LNCaP clone FGC (cell line): ENCODE data around the gene BTBD9.

Source experiments
- DNase-seq: peaks from one replicate; pipeline ENCODE4 v3.0.0-alpha.2; 2011; ENCODE audit warnings: low read depth
- H3K4me3 ChIP-seq: 2 replicates; pipeline ENCODE4 v1.5.1; 2011; ENCODE audit warnings: mild to moderate bottlenecking, low read depth, low read length, control low read depth
- CTCF ChIP-seq: IDR thresholded peaks from 2 replicates; pipeline ENCODE4 v1.5.1; 2012; ENCODE audit warnings: mild to moderate bottlenecking; ENCODE audit not compliant: control insufficient read depth, insufficient read depth; ENCODE audit errors: extremely low read depth

BTBD9 gene

GRCh38 chr6:38214159-38214558 lies 425.6 kb downstream of the BTBD9 start:
- DNase-seq: no peak
- no peak overlapping the region for H3K4me3 ChIP-seq
- no peak for TF ChIP-seq CTCF

- TF ChIP-seq CTCF: no peak
- no peak for DNase-seq
- no peak overlapping the region for H3K4me3 ChIP-seq
These were observed 426.5 kb downstream of the BTBD9 start for GRCh38 chr6:38213251-38213658.

GRCh38 chr6:38212579-38212978 lies 427.1 kb downstream of the BTBD9 start:
- TF ChIP-seq CTCF: no peak
- no peak overlapping the region for H3K4me3 ChIP-seq
- no peak for DNase-seq

GRCh38 chr6:38212116-38212515 lies 427.6 kb downstream of the BTBD9 start:
- TF ChIP-seq CTCF: no peak
- DNase-seq: no peak
- no peak overlapping the region for H3K4me3 ChIP-seq

- no peak for DNase-seq
- TF ChIP-seq CTCF: no peak
- H3K4me3 ChIP-seq: no peak overlapping the region
These were observed 430.1 kb downstream of the BTBD9 start for GRCh38 chr6:38209371-38210260.

GRCh38 chr6:38208028-38208427 lies 431.7 kb downstream of the BTBD9 start:
- no peak for TF ChIP-seq CTCF
- no peak for DNase-seq

DNA sequence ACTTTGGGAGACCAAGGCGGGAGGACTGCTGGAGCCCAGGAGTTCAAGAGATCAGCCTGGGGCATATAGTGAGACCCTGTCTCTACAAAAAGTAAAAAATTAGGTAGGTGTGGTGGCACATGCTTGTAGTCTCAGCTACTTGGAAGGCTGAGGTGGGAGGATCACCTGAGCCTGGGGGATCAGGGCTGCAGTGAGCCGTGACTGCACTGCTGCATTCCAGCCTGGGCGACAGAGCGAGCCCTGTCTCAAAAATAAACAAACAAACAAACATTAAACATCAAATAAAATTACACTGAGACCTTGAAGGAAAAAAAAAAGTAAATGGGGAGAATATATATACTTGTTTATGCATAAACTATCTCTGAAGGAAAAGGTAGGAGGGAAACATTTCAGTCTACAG lies 432.4 kb downstream of the BTBD9 start:
- H3K4me3 ChIP-seq: no peak overlapping the region
- TF ChIP-seq CTCF: no peak
- DNase-seq: no peak

More at GRCh38 chr6:38208028-38208427, 431.7 kb downstream of the BTBD9 start:
- H3K4me3 ChIP-seq: no peak overlapping the region
